SK-N-SH (cell line): ENCODE data around the gene SAMM50.

ENCODE experiments used
- CTCF ChIP-seq: fragments of 200-600 bp; sonication (generic); IDR thresholded peaks from 2 replicates; pipeline ENCODE4 v1.6.1; 2017; ENCODE audit warnings: antibody characterized with exemption, mild to moderate bottlenecking, moderate library complexity
- ELF1 ChIP-seq: IDR thresholded peaks from 2 replicates; pipeline ENCODE4 v1.4.0; 2012
- MAX ChIP-seq: IDR thresholded peaks from 2 replicates; pipeline ENCODE4 v1.4.0; 2012; ENCODE audit warnings: low read depth
- MXI1 ChIP-seq: IDR thresholded peaks from 2 replicates; pipeline ENCODE4 v1.6.1; 2012; ENCODE audit warnings: mild to moderate bottlenecking, low read depth, low read length, improper control_type of control experiment
- NFIC ChIP-seq: IDR thresholded peaks from 2 replicates; pipeline ENCODE4 v1.4.0; 2012; ENCODE audit warnings: borderline replicate concordance
- SMC3 ChIP-seq: IDR thresholded peaks from 2 replicates; pipeline ENCODE4 v1.6.1; 2012; ENCODE audit warnings: low read depth, low read length, improper control_type of control experiment
- TCF12 ChIP-seq: IDR thresholded peaks from 2 replicates; pipeline ENCODE4 v1.4.0; 2012

- TF ChIP-seq MAX: no peak
- TF ChIP-seq NFIC: no peak
- no peak for TF ChIP-seq SMC3
- TF ChIP-seq ELF1: no peak
- TF ChIP-seq TCF12: no peak
- TF ChIP-seq MXI1: no peak
- TF ChIP-seq CTCF: no peak
Measured at GRCh38 chr22:43948836-43949406, 6.3 kb upstream of the SAMM50 start.
